Activated CD4-positive, alpha-beta T cell treated with anti-CD3 and anti-CD28 coated beads, Interleukin-2, Interleukin-6, amounts not matched to agents 100 ng/mL and 50 ng/mL, durations not matched to agents 16 hours and 8 hours (primary cell): Measurements from ENCODE around the gene ZNF440.
A peak's percentile ranks its signal among the peaks of the same experiment; 100 is the strongest.
"Not testable (repeated sequence)": the region's sequence is repeated elsewhere in the genome, so short reads cannot be mapped to it uniquely, and the experiment has no call there.

Experiments
- DNase-seq: peaks from one replicate; pipeline ENCODE4 v3.0.0-alpha.2; 2020

The ZNF440 gene

DNA sequence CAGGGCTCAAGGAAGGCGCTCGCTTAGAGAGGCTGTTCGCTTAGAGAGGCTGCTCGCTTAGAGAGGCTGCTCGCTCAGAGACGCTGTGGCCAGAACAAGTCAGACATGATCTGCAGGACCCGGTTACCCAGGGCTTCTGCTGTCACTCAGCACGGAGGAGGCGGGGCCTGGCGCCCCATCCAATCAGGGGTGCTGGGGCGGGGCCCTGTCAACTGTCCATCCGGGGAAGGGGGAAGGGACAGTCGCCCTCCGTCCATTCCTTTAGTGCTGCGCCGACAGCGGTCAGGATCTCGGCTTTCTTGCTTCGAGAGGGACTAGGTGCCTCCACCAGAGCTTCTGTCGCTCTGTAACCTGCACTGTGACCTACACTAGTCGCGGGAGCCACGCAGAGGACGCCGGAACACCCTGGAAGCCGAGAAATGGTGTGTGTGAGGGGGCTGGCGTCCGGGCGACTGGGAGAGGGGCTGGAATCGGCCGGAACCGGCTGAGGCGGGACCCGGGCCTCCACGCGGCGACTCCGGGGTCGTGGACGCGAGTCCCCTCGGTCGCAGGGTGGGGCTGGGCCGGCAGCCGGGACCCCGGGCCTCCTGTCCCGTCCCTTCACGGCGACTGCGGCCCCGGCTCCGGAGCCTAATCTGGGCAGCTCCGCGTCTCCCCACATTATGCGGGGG is at the start of gene ZNF440:
Gene ZNF440, plus strand, starts transcription at position 245 of the 671 bp plus-strand sequence. Its CDS starts 175 bp downstream, at position 420.
- peak; percentile 92 for DNase-seq

- DNase-seq, result peak; percentile 92
These were observed 47.2 kb upstream of the ZNF440 start, which contains the start of gene ZNF441 for GRCh38 chr19:11766597-11767591. TSS of gene ZNF441 (plus strand) at chr19:11767000. CDS start at chr19:11767194, 194 bp downstream.

DNA sequence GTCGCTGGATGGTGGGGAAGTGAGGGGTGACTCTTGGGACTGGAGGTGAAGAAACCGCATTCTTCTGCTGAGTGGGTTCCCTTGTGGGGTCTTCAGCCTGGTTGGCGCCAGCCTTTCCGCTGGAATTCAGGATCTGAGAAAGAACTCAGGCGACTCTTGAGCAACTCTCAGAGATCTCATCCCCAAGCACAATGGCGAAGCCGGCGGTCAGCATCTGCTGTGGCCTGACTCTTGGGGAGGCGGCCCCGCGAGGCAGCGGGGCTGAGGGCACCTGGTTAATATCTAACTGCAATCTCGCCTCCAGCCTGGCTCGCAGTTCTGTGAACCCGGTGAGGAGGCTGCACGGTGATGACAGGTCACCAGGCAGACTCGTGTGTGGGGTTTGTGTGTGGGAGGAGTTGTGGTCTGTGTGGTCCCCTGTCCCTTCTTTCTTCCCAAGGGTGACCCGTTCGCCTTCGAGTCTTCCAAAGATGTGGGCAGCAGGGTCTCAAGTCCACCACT is 46.4 kb upstream of the ZNF440 start:
- DNase-seq, result peak; percentile 17

GRCh38 chr19:11769995-11770394 is 44.1 kb upstream of the ZNF440 start:
- no peak for DNase-seq

DNA sequence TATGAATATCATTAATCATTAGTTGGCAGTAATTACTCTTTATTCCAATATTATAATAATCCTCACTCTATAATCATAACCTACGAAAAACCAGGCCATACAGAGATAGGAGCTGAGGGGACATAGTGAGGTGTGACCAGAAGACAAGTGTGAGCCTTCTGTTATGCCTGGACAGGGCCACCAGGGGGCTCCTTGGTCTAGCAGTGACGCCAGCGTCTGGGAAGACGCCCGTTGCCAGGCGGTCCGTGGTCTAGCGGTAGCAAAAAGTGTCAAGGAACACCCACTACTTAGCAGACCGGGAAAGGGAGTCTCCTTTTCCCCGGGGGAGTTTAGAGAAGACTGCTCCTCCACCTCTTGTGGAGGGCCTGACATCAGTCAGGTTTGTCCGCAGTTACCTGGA is 42.6 kb upstream of the ZNF440 start:
- DNase-seq, result not testable (repeated sequence)

GRCh38 chr19:11776669-11777068 is 37.4 kb upstream of the ZNF440 start:
- not testable (repeated sequence) for DNase-seq

GRCh38 chr19:11780431-11781020 is 33.5 kb upstream of the ZNF440 start:
- DNase-seq, result no peak

DNA sequence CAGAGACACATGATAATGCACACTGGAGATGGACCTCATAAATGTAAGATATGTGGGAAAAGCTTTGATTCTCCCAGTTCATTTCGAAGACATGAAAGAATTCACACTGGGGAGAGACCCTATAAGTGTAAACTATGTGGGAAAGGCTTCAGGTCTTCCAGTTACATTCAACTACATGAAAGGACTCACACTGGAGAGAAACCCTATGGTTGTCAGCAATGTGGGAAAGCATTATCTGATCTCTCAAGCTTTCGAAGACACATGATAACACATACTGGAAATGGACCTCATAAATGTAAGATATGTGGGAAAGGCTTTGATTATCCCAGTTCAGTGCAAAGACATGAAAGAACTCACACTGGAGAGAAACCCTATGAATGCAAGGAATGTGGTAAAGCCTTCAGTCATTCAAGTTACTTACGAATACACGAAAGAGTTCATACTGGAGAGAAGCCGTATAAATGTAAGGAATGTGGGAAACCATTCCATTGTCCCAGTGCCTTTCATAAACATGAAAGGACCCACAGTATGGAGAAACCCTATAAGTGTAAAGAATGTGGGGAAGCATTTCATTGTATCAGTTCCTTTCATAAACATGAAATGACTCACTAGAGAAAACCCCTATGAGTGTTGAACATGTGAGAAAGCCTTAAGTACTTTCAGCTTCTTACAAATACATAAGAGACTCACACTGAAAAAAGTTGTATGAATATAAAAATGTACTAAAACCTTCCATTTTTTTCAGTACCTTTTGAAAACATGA is 32.6 kb upstream of the ZNF440 start:
- no peak for DNase-seq

DNA sequence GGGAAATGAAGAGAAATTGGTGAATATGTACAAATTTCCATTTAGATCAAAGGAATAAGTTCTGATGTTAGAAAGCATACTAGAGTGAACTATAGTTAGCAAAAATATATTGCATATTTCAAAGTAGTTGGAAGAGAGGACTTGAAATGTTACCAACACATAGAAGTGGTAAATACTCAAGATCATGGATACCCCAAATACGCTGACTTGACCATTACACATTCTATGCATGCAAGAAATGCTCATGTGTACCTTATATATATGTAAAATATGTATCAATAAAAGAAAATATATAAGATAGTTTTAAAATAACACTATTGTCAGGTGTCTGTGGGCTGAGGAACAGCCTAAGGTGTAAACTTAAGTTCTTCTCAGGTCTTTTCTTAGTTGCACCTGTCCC is 30.3 kb upstream of the ZNF440 start:
- DNase-seq, result no peak

DNA sequence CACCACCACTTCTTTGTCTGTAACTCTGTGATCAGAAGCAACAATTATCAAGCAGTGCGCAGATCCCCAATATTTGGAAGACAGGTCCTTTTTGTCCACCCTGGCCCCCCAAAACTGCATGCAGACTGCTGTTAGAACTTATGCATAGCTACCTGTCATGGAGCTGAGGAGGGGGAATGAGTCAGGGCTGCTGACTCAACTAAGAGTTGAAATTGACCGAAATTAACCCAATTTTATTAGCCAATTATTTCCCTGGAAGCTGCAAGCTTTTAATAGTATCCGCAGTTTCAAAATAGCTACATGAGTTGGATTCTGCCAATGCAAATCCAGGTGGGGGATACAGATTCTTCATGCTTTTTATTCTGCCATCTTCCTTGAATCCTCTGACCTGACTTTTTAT is 29.7 kb upstream of the ZNF440 start:
- no peak for DNase-seq

DNA sequence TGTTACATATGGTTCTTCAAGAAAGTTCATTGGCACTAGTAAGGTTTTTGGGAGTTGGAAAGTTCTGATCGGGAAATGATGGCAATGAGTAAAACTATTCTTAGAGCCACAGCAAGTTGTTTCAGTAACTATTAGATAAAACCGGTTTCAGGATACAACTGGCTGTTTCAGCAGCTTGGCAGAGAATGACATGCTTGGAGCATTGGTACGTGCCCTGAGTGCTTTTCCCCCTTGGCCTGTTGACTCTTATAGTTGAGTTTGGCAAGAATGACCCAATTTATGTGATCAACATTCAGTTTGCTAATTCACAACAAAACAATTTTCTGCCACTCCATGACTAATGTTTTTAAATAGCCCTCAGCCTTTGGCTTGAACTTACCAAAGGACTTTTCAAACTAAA is 26.5 kb upstream of the ZNF440 start:
- no peak for DNase-seq

- DNase-seq, result no peak
These were observed 21.1 kb upstream of the ZNF440 start for GRCh38 chr19:11792942-11793341.

DNA sequence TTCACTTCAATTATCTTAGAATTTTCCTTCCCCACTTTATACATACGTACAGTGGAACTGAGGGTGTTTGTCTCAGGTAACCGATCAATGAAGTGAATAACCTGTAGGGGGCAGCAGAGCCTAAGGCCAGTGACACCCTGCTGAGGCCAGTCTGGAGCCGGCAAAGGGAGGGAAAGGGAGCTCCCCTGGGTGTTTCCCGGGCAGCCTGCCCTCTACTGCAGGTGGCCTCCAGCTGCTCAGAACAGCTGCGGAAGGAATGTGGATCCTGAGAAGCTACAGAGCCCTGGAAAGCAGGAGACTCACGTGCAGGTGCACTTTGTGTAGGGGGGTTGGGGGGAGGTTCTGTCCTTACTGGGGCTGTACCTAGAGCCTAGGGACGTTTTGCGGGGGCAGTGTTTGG is 16.6 kb upstream of the ZNF440 start:
- DNase-seq, result peak; percentile 86

DNA sequence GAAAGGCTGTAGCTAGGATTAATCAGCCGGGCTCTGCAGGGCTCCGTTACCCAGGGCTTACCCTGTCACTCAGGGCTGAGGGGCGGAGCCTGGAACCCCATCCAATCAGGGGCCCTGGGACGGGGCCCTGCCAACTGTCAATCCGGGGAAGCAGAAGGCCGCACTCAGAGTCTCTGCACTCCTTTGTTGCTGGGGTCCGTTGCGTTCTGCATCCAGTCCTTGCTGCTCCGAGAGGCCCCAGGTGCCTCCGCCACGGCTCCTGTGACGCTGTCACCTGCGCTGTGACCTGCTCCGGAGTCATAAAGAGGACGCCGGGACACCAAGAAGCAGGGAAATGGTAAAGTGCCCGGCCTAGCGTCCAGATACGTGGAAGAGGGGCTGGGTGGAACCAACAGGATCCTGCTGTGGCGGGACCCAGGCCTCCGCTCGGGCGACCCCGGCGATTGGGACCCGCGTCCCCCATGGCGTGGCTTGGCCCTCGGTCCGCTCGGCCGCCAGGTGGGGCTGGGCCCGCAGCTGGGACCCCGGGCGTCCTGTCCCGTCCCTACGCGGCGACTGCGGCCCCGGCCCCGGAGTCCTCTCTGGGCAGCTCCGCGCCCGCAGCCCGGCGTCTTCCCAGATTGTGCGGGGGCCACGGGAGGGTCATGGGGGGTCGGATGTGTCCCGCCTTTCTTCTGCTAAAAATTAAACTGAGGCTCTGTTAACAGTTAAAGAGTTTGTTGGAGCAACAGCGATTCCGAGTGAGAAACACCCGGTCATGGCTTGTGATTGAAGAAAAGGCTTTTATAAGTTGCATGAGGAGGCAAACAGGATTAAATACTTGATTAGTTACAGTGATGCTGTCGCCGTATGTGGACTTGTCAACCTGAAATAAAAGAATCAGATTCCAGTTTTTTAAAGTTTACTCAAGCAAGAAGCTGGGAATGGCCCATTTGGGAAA is 15.4 kb upstream of the ZNF440 start, which contains the start of gene ZNF491:
Gene ZNF491, plus strand, starts transcription at position 133 of the 940 bp plus-strand sequence. CDS start 7,431 bp downstream, outside the sequence.
- DNase-seq, result peak; percentile 73

- no peak for DNase-seq
These were observed 7.5 kb upstream of the ZNF440 start for GRCh38 chr19:11806354-11807098.

- DNase-seq, result no peak
These were observed 7.0 kb upstream of the ZNF440 start for GRCh38 chr19:11807099-11807380.

- no peak for DNase-seq
These were observed 407 bp upstream of the ZNF440 start for GRCh38 chr19:11813703-11814028.

DNA sequence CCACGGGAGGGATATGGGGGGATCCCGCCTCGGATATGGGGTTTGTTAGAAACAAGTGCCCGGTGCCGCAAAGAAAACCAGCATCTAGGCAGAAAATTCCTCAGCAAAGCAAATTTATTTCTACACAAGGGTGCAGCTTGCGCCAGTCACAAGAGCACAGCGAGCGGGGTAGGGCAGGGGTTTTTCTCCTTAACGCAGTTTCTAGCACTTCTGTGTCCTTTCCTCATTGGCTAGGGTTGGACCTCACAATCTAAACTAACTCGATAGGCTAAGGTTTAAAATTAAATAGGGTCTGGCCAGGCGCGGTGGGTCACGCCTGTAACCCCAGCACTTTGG is 595 bp downstream of the ZNF440 start:
- no peak for DNase-seq

DNA sequence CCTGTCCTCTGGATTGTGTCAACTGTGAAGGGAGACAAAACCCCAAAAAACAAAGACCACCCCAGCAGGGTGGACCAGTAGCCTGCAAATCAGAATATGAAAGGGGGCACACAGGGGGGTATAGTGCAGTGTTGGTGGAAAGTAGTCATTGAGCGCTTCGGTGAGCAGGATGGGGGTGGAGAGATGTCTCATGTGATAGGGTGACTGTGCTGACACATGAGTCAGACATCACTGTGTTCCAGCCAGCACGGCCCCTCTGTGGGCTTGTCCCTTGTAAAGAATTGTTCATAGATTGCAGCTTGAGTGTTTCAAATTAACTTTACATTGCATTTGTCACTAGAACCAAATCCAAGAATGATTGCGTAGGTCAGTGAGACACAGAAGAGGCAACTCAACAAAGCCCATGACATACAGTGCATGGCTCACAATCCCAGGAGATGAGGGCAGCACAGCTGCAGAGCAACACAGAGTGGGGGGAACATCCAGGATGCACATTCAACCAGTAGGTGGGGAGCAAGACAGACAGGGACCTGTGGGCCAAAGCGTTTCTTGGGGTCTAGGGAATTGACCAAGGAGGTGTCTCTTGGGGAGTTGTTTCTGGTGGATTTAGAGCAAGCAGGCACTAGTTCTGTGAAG is 7.5 kb downstream of the ZNF440 start:
- DNase-seq, result no peak
